ENCODE measurements around the gene BRWD1.

BRWD1 gene

DNA sequence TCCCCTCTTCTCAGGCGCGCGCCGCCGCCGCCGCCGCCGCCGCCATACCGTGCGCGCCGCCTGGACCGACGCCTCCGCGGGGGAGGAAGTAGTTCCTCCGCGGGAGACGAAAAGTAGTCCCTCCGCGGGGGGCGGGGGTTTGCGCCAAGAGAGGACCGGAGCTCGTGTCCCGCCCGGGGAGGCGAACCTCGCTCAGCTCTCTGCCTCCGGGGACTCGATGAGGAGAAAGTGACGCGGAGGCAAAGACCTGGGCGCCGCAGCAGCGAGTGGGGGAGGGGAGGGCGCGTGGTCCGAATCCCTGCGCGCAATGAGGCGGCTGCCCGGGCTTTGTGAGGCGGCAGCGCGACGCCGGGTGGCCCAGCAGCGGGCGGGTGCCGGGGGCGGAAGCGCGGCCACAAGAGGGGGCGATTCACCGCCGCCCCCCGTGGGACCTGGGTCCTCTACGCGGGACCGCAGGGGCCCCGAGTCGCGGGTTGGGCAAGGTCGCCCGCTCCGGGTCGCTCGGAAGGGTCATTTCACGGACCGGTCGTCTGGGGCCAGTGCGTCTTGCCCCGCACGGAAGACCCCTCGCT lies at the start of gene BRWD1:
Gene BRWD1 (minus strand): TSS at position 62 of the 572 bp plus-strand sequence. CDS start 141 bp downstream, outside the sequence.
- DNase-seq: peak; percentile 81

GRCh38 chr21:39362733-39363132 lies 49.3 kb upstream of the BRWD1 start:
- no peak for DNase-seq

GRCh38 chr21:39359382-39359781 lies 46.0 kb upstream of the BRWD1 start:
- DNase-seq: no peak

DNA sequence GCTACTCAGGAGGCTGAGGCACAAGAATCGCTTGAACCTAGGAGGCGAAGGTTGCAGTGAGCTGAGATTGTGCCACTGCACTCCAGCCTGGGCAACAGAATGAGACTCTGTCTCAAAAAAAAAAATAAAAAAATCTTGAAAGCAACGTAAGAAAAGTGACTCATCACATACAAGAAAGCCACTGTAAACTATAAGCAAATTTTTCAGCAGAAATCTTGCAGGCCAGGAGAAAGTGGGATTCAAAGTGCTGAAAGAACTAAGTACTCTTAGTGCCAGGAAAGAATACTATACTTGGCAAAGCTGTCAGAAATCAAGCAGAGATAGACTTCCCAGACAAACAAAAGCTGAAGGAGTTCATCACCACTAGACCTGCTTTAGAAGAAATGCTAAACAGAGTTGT lies 39.9 kb upstream of the BRWD1 start:
- DNase-seq: no peak

GRCh38 chr21:39350094-39351005 lies 36.9 kb upstream of the BRWD1 start:
- DNase-seq: no peak

DNA sequence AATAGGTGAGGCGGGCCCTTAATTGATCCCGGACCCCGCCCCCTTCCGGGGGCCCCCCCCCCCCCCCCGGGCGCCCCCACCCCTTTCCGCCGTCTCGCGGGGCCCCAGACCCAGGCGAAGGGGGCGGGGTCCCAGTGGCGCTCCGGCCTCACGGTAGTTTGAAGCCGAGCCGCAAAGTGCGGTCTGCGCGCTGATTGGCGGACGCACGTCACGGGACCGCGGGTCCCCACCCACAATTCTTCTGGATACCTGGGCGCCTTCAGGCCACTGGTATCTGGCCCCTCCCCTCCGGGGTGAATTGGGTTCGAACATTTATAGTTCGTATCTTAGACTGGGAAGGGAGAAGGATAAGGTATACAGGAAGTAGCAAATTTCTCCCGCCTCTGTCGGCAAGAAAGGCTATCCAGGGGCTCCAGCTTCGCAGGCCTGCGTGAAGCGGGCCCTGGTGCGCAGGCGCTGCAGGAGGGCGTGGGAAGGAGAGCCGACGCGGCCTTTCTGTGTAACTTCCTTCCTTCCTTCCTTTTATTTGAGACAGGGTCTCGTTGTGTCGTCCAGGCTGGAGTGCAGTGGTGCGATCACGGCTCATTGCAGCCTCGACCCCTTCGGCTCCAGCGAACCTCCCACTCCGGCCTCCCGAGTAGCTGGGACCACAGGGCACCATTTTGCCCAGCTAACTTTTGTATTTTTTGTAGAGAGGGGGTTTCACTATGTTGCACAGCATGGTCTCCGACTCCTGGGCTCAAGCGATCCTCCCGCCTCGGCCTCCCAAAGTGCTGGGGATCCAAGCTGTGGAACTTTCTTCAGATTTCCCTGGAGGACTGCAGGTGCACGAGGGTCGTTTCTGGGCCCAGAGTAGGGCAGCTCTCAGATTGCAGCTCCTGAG lies 36.0 kb upstream of the BRWD1 start:
- DNase-seq: peak; percentile 94

DNA sequence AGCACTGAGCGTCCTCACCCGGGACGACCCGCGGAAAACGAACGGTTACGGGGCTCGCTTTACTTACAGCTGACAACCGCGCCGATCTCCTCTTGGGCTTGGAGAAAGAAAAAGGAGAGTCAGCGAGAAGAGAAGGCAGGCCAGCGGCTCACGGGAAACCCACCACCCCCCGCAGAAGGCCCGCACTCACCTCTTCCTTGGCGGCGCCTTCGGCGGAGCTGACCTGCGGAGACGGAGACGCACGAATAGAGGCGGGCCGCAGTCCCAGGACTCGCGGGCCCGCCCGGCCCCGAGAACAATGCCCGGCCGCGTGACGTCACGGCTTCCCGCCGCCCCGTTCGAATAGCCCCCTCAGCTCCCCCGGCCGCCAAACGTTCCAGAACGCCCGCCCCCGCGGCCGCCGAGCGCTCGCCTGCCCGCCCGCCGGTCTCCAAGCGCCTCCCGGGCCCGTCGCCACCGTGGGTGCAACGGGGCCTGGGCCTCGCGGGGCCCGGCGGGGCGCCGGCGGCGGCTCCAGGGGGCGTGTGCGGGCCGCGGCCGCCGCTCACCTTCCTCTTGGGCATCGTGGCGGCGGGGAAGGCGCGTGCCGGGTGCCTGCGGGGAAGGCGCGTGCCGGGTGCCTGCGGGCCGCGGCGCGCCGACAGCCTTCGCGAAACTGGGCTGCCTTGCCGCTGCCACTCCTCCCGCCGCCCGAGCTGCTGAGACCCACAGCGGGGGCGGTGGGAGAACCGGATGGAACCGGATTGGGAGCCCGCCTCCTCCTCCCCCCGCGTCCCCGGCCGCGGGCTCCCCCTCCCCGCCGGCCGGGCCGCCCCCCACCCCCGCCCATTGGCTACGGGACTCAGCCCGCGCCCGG lies 35.2 kb upstream of the BRWD1 start, which contains the start of gene HMGN1:
Gene HMGN1 (minus strand): TSS at position 734 of the 856 bp plus-strand sequence. CDS start 171 bp downstream, at position 563.
- peak; percentile 92 for DNase-seq

DNA sequence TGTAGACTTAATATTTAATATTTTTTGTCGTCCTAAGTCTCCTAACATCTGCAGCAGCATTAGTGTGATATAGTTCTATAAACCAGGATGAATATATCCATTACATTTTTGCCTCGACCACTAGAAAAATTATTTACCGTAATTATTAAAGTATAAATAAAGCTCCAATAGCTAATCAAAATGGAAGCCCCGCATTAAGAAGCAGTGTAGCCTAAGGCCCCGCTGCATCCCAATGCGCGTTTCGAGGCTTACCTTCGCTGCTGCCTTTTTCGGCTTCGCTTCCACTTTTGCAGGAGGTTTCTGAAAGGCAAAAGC lies 34.6 kb upstream of the BRWD1 start:
- DNase-seq: peak; percentile 37

GRCh38 chr21:39347537-39347936 lies 34.1 kb upstream of the BRWD1 start:
- DNase-seq: no peak

- no peak for DNase-seq
Observed at GRCh38 chr21:39346671-39347331, 33.4 kb upstream of the BRWD1 start.

DNA sequence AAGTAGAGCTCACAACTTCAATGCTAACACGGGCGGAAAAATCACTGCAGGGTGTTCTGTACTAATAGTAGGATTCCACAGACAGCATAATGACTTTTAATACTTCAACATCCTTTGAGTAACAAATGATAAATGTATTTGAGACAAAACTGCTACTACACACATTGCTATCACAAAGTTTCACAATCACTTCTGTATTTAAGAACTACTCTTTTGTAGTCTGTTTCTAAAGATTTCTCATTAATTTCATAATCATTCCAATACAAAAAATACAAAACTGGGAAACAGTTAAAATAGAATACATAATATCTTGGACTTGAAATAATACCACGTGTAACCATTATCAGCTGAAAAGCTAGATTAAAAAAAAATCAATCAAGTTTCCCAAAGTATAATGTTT lies 32.8 kb upstream of the BRWD1 start:
- no peak for DNase-seq

DNA sequence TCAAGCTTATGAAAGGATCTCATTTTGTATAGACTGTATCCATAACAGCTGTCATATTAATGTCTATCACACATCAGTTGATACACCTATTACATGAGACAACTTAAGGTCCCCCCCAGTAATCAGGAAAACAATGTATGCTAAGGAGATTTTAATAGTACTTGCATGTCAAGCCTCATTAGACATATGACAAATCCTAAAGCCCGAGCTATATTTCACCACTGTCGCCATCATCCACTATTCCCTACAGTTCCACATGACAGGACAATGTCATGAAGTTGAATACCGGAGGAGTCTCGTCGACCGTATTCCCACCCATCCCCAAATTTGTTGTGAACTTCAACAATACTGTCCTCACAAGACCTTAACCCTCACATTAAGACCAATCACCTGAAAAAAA lies 32.0 kb upstream of the BRWD1 start:
- no peak for DNase-seq

- DNase-seq: no peak
Observed at GRCh38 chr21:39344848-39345247, 31.4 kb upstream of the BRWD1 start.

GRCh38 chr21:39341249-39341923 lies 28.0 kb upstream of the BRWD1 start:
- no peak for DNase-seq

GRCh38 chr21:39340687-39341086 lies 27.3 kb upstream of the BRWD1 start:
- DNase-seq: no peak

GRCh38 chr21:39339231-39339630 lies 25.8 kb upstream of the BRWD1 start:
- DNase-seq: no peak

- DNase-seq: no peak
Observed at GRCh38 chr21:39336457-39337008, 23.1 kb upstream of the BRWD1 start.

GRCh38 chr21:39334611-39335010 lies 21.2 kb upstream of the BRWD1 start:
- DNase-seq: no peak

- DNase-seq: no peak
Observed at GRCh38 chr21:39332175-39332574, 18.7 kb upstream of the BRWD1 start.

GRCh38 chr21:39330001-39330400 lies 16.6 kb upstream of the BRWD1 start:
- DNase-seq: no peak

- no peak for DNase-seq
Observed at GRCh38 chr21:39327727-39328126, 14.3 kb upstream of the BRWD1 start.
